Esophagus squamous epithelium (tissue), 5 donors: Measurements from ENCODE around the gene CREB5. TPM values are rescaled to one million over a fixed set of nuclear protein-coding genes. Genes with fewer than 3 reads are reported as not detected.

ENCODE experiments used
- DNase-seq: peaks from one replicate; lab custom pipeline; 2025; lab: John Stamatoyannopoulos, UW
- H3K27ac ChIP-seq, 4 donors: fragments of 200-600 bp; sonication (generic); one replicate each; pipeline ENCODE4 v1.5.1; 2016 to 2019; ENCODE audit warnings: mild to moderate bottlenecking in 1 of 4
- H3K27me3 ChIP-seq, 4 donors: fragments of 200-600 bp; sonication (generic); 1 replicate in 3 of 4; 2 replicates in 1 of 4; pipeline versions ENCODE4 v1.5.1 to v1.6.0; 2017 to 2021; ENCODE audit warnings: antibody characterized with exemption in 1 of 4
- H3K36me3 ChIP-seq, 3 donors: fragments of 200-600 bp; sonication (generic); one replicate each; pipeline ENCODE4 v1.5.1; 2016 to 2019
- H3K4me1 ChIP-seq, 3 donors: fragments of 200-600 bp; sonication (generic); one replicate each; pipeline ENCODE4 v1.5.1; 2017 to 2019
- H3K4me3 ChIP-seq, 4 donors: fragments of 200-600 bp; sonication (generic); 1 replicate in 3 of 4; 2 replicates in 1 of 4; pipeline ENCODE4 v1.5.1; 2016 to 2019; ENCODE audit warnings: mild to moderate bottlenecking in 2 of 4, moderate library complexity in 1 of 4
- H3K9me3 ChIP-seq, 3 donors: fragments of 200-600 bp; sonication (generic); one replicate each; pipeline ENCODE4 v1.5.1; 2016 to 2019
- CTCF ChIP-seq, 6 experiments: fragments of 450-650 bp in 4 of 6; fragments of 200-600 bp in 2 of 6; sonication (generic) in 2 of 6; IDR thresholded peaks; one replicate each; pipeline ENCODE4 v1.5.1; 2016 to 2019; ENCODE audit warnings: antibody characterized with exemption in 6 of 6, mild to moderate bottlenecking in 4 of 6, moderate library complexity in 4 of 6
- POLR2A ChIP-seq, 4 donors: fragments of 450-650 bp; IDR thresholded peaks; one replicate each; pipeline ENCODE4 v1.6.1; 2017; ENCODE audit warnings: antibody characterized with exemption in 4 of 4, mild to moderate bottlenecking in 4 of 4, moderate library complexity in 3 of 4
- WGBS, 2 donors: methylation state at CpG; one replicate each; pipeline ENCODE4 v1.1.5; 2018; 5-methylcytosine and 5-hydroxymethylcytosine counted together
- intact Hi-C: fragments of 100-400 bp; cut with DNase I; formaldehyde crosslinking; loops from one replicate; pipeline ENCODE4 v1.15.0; 2022
- total RNA-seq, 4 donors: library from RNA; depleted of rRNA; stranded (reverse); fragments of >200 nt; gene quantifications; one replicate each; pipeline ENCODE4 v1.1.0, GENCODE V29; 2016
- donor health status: DM: yes; HTN: yes; CAD: no.

The CREB5 gene
- total RNA-seq, 4 donors from 2014 or later = 0.30 to 5.0 (median 2.2) TPM

GRCh38 chr7:28668085-28668484 lies 255.8 kb downstream of the CREB5 start:
- intact Hi-C loops = no loop called here
- Histone ChIP-seq H3K9me3 (no peaks in the 10 kb centered on the region), H3K4me1 (peaks cover 0 to 9% (median 0%) of the 10 kb centered on the region in 3 donors), H3K4me3 (no peak overlapping the region), H3K27ac (no peak overlapping the region), H3K27me3 (peaks cover 0 to 3% (median 0%) of the 10 kb centered on the region in 4 donors), H3K36me3 (no peaks in the 10 kb centered on the region)
- TF ChIP-seq CTCF (IDR thresholded peaks at IDR 0.05) = no peak
- 73 to 83% methylated on average over 2 of the region's 2 CpGs for WGBS, 2 donors
- DNase-seq = no peak

GRCh38 chr7:28669330-28669729 lies 257.0 kb downstream of the CREB5 start:
- Histone ChIP-seq H3K9me3 (no peaks in the 10 kb centered on the region), H3K36me3 (no peaks in the 10 kb centered on the region), H3K4me3 (no peak overlapping the region), H3K27ac (no peak overlapping the region), H3K4me1 (peaks cover 0 to 9% (median 0%) of the 10 kb centered on the region in 3 donors), H3K27me3 (no peaks in the 10 kb centered on the region)
- WGBS, 2 donors = 43 to 45% methylated on average over 4 of the region's 4 CpGs
- intact Hi-C loops = no loop called here
- TF ChIP-seq POLR2A (IDR thresholded peaks at IDR 0.05) = no peak
- no peak for TF ChIP-seq CTCF (IDR thresholded peaks at IDR 0.05)
- DNase-seq = no peak

- Histone ChIP-seq H3K4me1 (peaks cover 0 to 2% (median 0%) of the 10 kb centered on the region in 3 donors), H3K9me3 (no peaks in the 10 kb centered on the region), H3K27ac (no peak overlapping the region), H3K36me3 (no peaks in the 10 kb centered on the region), H3K4me3 (no peak overlapping the region), H3K27me3 (no peaks in the 10 kb centered on the region)
- DNase-seq = no peak
- intact Hi-C loops = no loop called here
- WGBS, 2 donors = 60 to 77% methylated on average over 4 of the region's 4 CpGs
- TF ChIP-seq CTCF (IDR thresholded peaks at IDR 0.05) (no peak), POLR2A (IDR thresholded peaks at IDR 0.05) (no peak)
Observed at GRCh38 chr7:28671526-28671925, 259.2 kb downstream of the CREB5 start.

GRCh38 chr7:28672397-28672797 lies 260.1 kb downstream of the CREB5 start:
- intact Hi-C loops = no loop called here

GRCh38 chr7:28674359-28674782 lies 262.1 kb downstream of the CREB5 start:
- Histone ChIP-seq H3K36me3 (no peaks in the 10 kb centered on the region), H3K27ac (no peak overlapping the region), H3K27me3 (no peaks in the 10 kb centered on the region), H3K4me1 (peaks cover 0 to 7% (median 0%) of the 10 kb centered on the region in 3 donors), H3K9me3 (no peaks in the 10 kb centered on the region), H3K4me3 (no peak overlapping the region)
- 36 to 56% methylated on average over 5 of the region's 5 CpGs for WGBS, 2 donors
- DNase-seq = no peak
- intact Hi-C loops = no loop called here
- TF ChIP-seq POLR2A (IDR thresholded peaks at IDR 0.05) (no peak), CTCF (IDR thresholded peaks at IDR 0.05) (no peak)

More at GRCh38 chr7:28672397-28672797, 260.1 kb downstream of the CREB5 start:
- TF ChIP-seq POLR2A (IDR thresholded peaks at IDR 0.05) (no peak), CTCF (IDR thresholded peaks at IDR 0.05) (no peak)
- Histone ChIP-seq H3K27ac (no peak overlapping the region), H3K36me3 (no peaks in the 10 kb centered on the region), H3K27me3 (no peaks in the 10 kb centered on the region), H3K9me3 (no peaks in the 10 kb centered on the region), H3K4me1 (no peaks in the 10 kb centered on the region), H3K4me3 (no peak overlapping the region)
- DNase-seq = no peak
- 82 to 100% methylated on average over 3 of the region's 3 CpGs for WGBS, 2 donors
